HEK293 (cell line): ENCODE measurements around the gene ETHE1.
A peak's percentile ranks its signal among the peaks of the same experiment; 100 is the strongest.

Experiments used
- EGR2 ChIP-seq: fragments of 450-650 bp; formaldehyde crosslinking; IDR thresholded peaks from 2 replicates; pipeline ENCODE4 v1.5.1; 2016; ENCODE audit warnings: low read depth, missing biosample characterization, missing genetic modification characterization
- HOXC10 ChIP-seq: sonication (generic); formaldehyde crosslinking; IDR thresholded peaks from 2 replicates; pipeline ENCODE4 v1.8.1; 2023; ENCODE audit warnings: mild to moderate bottlenecking, missing genetic modification reagents
- IKZF3 ChIP-seq: fragments of 450-650 bp; IDR thresholded peaks from 2 replicates; pipeline ENCODE4 v1.5.0; 2018; ENCODE audit warnings: missing biosample characterization, mild to moderate bottlenecking, missing genetic modification characterization, moderate library complexity
- KLF1 ChIP-seq: fragments of 450-650 bp; formaldehyde crosslinking; IDR thresholded peaks from 2 replicates; pipeline ENCODE4 v1.5.1; 2016; ENCODE audit warnings: missing biosample characterization, missing genetic modification characterization
- KLF16 ChIP-seq: fragments of 450-650 bp; formaldehyde crosslinking; IDR thresholded peaks from 2 replicates; pipeline ENCODE4 v1.5.1; 2017; ENCODE audit warnings: missing biosample characterization, missing genetic modification characterization
- KLF9 ChIP-seq: fragments of 450-650 bp; formaldehyde crosslinking; IDR thresholded peaks from 2 replicates; pipeline ENCODE4 v1.5.1; 2016; ENCODE audit warnings: missing biosample characterization, missing genetic modification characterization, low read depth
- PRDM1 ChIP-seq: fragments of 450-650 bp; formaldehyde crosslinking; IDR thresholded peaks from 2 replicates; pipeline ENCODE4; 2016; ENCODE audit warnings: missing biosample characterization, missing genetic modification characterization
- SALL2 ChIP-seq: fragments of 450-650 bp; formaldehyde crosslinking; IDR thresholded peaks from 2 replicates; pipeline ENCODE4 v1.5.0; 2017; ENCODE audit warnings: missing biosample characterization, mild to moderate bottlenecking, missing genetic modification characterization, borderline replicate concordance
- TCF7L2 ChIP-seq: IDR thresholded peaks from 2 replicates; pipeline ENCODE4 v1.6.1; 2011; ENCODE audit warnings: low read depth, mild to moderate bottlenecking, inconsistent platforms, low read length, moderate library complexity, borderline replicate concordance
- WT1 ChIP-seq: fragments of 450-650 bp; formaldehyde crosslinking; IDR thresholded peaks from 2 replicates; pipeline ENCODE4 v1.5.1; 2016; ENCODE audit warnings: missing biosample characterization, missing genetic modification characterization
- ZBTB17 ChIP-seq: fragments of 450-650 bp; formaldehyde crosslinking; IDR thresholded peaks from 2 replicates; pipeline ENCODE4 v1.5.1; 2016; ENCODE audit warnings: missing biosample characterization, missing genetic modification characterization
- ZBTB26 ChIP-seq: fragments of 450-650 bp; formaldehyde crosslinking; optimal IDR thresholded peaks from 2 replicates; pipeline ENCODE3; 2016; ENCODE audit warnings: missing biosample characterization, mild to moderate bottlenecking, missing genetic modification characterization
- ZBTB48 ChIP-seq: fragments of 450-650 bp; formaldehyde crosslinking; IDR thresholded peaks from 2 replicates; pipeline ENCODE4 v1.5.1; 2016; ENCODE audit warnings: missing biosample characterization, missing genetic modification characterization
- ZEB2 ChIP-seq: fragments of 450-650 bp; formaldehyde crosslinking; IDR thresholded peaks from 2 replicates; pipeline ENCODE4 v1.5.1; 2016; ENCODE audit warnings: missing biosample characterization, missing genetic modification characterization
- ZFP69B ChIP-seq: fragments of 450-650 bp; formaldehyde crosslinking; IDR thresholded peaks from 2 replicates; pipeline ENCODE4 v1.5.1; 2016; ENCODE audit warnings: missing biosample characterization, missing genetic modification characterization
- ZIC2 ChIP-seq: fragments of 450-650 bp; formaldehyde crosslinking; IDR thresholded peaks from 2 replicates; pipeline ENCODE4 v1.5.1; 2016; ENCODE audit warnings: missing biosample characterization, missing genetic modification characterization
- ZNF140 ChIP-seq: fragments of 450-650 bp; formaldehyde crosslinking; IDR thresholded peaks from 2 replicates; pipeline ENCODE4 v1.5.1; 2016; ENCODE audit warnings: missing biosample characterization, missing genetic modification characterization
- ZNF2 ChIP-seq: fragments of 450-650 bp; formaldehyde crosslinking; IDR thresholded peaks from 2 replicates; pipeline ENCODE4 v1.5.1; 2016; ENCODE audit warnings: missing biosample characterization, missing genetic modification characterization
- ZNF24 ChIP-seq: fragments of 450-650 bp; formaldehyde crosslinking; IDR thresholded peaks from 2 replicates; pipeline ENCODE4 v1.5.1; 2016; ENCODE audit warnings: missing biosample characterization, missing genetic modification characterization
- ZNF501 ChIP-seq: fragments of 450-650 bp; formaldehyde crosslinking; IDR thresholded peaks from 2 replicates; pipeline ENCODE4 v1.5.1; 2016; ENCODE audit warnings: missing biosample characterization, missing genetic modification characterization
- ZNF513 ChIP-seq: fragments of 450-650 bp; IDR thresholded peaks from 2 replicates; pipeline ENCODE4 v1.5.1; 2018; ENCODE audit warnings: missing biosample characterization, missing genetic modification characterization
- ZNF518A ChIP-seq: fragments of 450-650 bp; formaldehyde crosslinking; conservative IDR thresholded peaks from 2 replicates; pipeline ENCODE4 v1.5.1; 2016; ENCODE audit warnings: low read depth, missing biosample characterization, missing genetic modification characterization
- ZNF571 ChIP-seq: fragments of 450-650 bp; formaldehyde crosslinking; IDR thresholded peaks from 2 replicates; pipeline ENCODE4 v1.5.0; 2017; ENCODE audit warnings: missing biosample characterization, missing genetic modification characterization
- ZNF623 ChIP-seq: fragments of 450-650 bp; formaldehyde crosslinking; IDR thresholded peaks from 2 replicates; pipeline ENCODE4 v1.5.1; 2016; ENCODE audit warnings: missing biosample characterization, missing genetic modification characterization
- ZNF660 ChIP-seq: fragments of 450-650 bp; IDR thresholded peaks from 2 replicates; pipeline ENCODE4 v1.5.1; 2018; ENCODE audit warnings: missing biosample characterization, mild to moderate bottlenecking, missing genetic modification characterization
- ZNF664 ChIP-seq: fragments of 450-650 bp; formaldehyde crosslinking; IDR thresholded peaks from 2 replicates; pipeline ENCODE4 v1.5.1; 2016; ENCODE audit warnings: missing biosample characterization, missing genetic modification characterization
- ZNF692 ChIP-seq: fragments of 450-650 bp; formaldehyde crosslinking; IDR thresholded peaks from 2 replicates; pipeline ENCODE4 v1.5.1; 2016; ENCODE audit warnings: missing biosample characterization, missing genetic modification characterization
- ZNF843 ChIP-seq: fragments of 450-650 bp; formaldehyde crosslinking; IDR thresholded peaks from 2 replicates; pipeline ENCODE4 v1.5.1; 2016; ENCODE audit warnings: missing biosample characterization, missing genetic modification characterization
- ZSCAN18 ChIP-seq: fragments of 450-650 bp; formaldehyde crosslinking; IDR thresholded peaks from 2 replicates; pipeline ENCODE4 v1.5.1; 2016; ENCODE audit warnings: missing biosample characterization, missing genetic modification characterization
- ZSCAN30 ChIP-seq: fragments of 450-650 bp; IDR thresholded peaks from 2 replicates; pipeline ENCODE4 v1.5.1; 2018; ENCODE audit warnings: missing biosample characterization, mild to moderate bottlenecking, missing genetic modification characterization, moderate library complexity

Gene ETHE1

GRCh38 chr19:43575156-43575950, 48.4 kb upstream of the ETHE1 start, which contains the start of the genes PINLYP and XRCC1 (continued):
- peak; percentile 75; the same call in 1 of the 2 replicates for TF ChIP-seq EGR2
- TF ChIP-seq ZIC2 (tag by site-specific recombination): no peak
- TF ChIP-seq KLF1 (tag by site-specific recombination): peak; percentile 54; the same call in 1 of the 2 replicates
- peak; percentile 39 for TF ChIP-seq ZNF623 (tag by site-specific recombination)
- peak; percentile 90 for TF ChIP-seq KLF9
- TF ChIP-seq ZNF843 (tag by site-specific recombination): peak; percentile 57; the same call in 1 of the 2 replicates
- TF ChIP-seq ZNF513 (tag by site-specific recombination): peak; percentile 87
- TF ChIP-seq KLF16: peak; percentile 68; the same call in 1 of the 2 replicates
- peak; percentile 94 for TF ChIP-seq ZBTB48 (tag by site-specific recombination)
- peak; percentile 55; the same call in 1 of the 2 replicates for TF ChIP-seq ZNF501 (tag by site-specific recombination)
- 0 out of 2 replicates have a peak, but pooled peaks have one; percentile 21 for TF ChIP-seq WT1 (tag by site-specific recombination)
- 0 out of 2 replicates have a peak, but pooled peaks have one; percentile 2 for TF ChIP-seq ZBTB17 (tag by site-specific recombination)
- no peak for TF ChIP-seq HOXC10
- TF ChIP-seq ZNF660 (tag by site-specific recombination): peak; percentile 78
- TF ChIP-seq IKZF3 (tag by site-specific recombination): peak; percentile 62
- TF ChIP-seq ZNF664 (tag by site-specific recombination): no peak
- peak; percentile 41; the same call in 1 of the 2 replicates for TF ChIP-seq ZNF518A
- no peak for TF ChIP-seq ZNF571 (tag by site-specific recombination)
- TF ChIP-seq ZNF2 (tag by site-specific recombination): peak; percentile 78
- no peak; the same call in 1 of the 2 replicates for TF ChIP-seq ZSCAN18 (tag by site-specific recombination)
- peak; percentile 72; the same call in 1 of the 2 replicates for TF ChIP-seq ZFP69B (tag by site-specific recombination)
- TF ChIP-seq SALL2 (tag by site-specific recombination): no peak
- TF ChIP-seq ZSCAN30 (tag by site-specific recombination): peak; percentile 38; the same call in 1 of the 2 replicates
- peak; percentile 68; the same call in 1 of the 2 replicates for TF ChIP-seq ZNF692
- TF ChIP-seq ZNF140: no peak
- peak; percentile 75 for TF ChIP-seq ZBTB26 (tag by site-specific recombination)
- 0 out of 2 replicates have a peak, but pooled peaks have one; percentile 29 for TF ChIP-seq ZNF24 (tag by site-specific recombination)
- no peak for TF ChIP-seq TCF7L2
- peak; percentile 97 for TF ChIP-seq PRDM1 (tag by site-specific recombination)
- TF ChIP-seq ZEB2 (tag by site-specific recombination): peak; percentile 37; the same call in 1 of the 2 replicates
